CD1c-positive myeloid dendritic cell (primary cell): Measurements from ENCODE around the gene ARMH3.

Experiments
- DNase-seq: peaks from one replicate; pipeline ENCODE4 v3.0.0-alpha.2; 2016; ENCODE audit errors: extremely low spot score

Gene ARMH3

GRCh38 chr10:101939008-101939648 is 116.8 kb downstream of the ARMH3 start:
- no peak for DNase-seq

GRCh38 chr10:101938305-101939007 is 117.5 kb downstream of the ARMH3 start:
- peak; percentile 15 for DNase-seq

- no peak for DNase-seq
Observed at GRCh38 chr10:101935431-101935830, 120.5 kb downstream of the ARMH3 start.

- DNase-seq = no peak
Observed at GRCh38 chr10:101934686-101935305, 121.2 kb downstream of the ARMH3 start.

GRCh38 chr10:101933976-101934375 is 122.0 kb downstream of the ARMH3 start:
- no peak for DNase-seq

GRCh38 chr10:101932183-101932582 is 123.8 kb downstream of the ARMH3 start:
- no peak for DNase-seq

- no peak for DNase-seq
Observed at GRCh38 chr10:101925027-101925426, 130.9 kb downstream of the ARMH3 start.

- no peak for DNase-seq
Observed at GRCh38 chr10:101923256-101923655, 132.7 kb downstream of the ARMH3 start.

GRCh38 chr10:101922846-101923245 is 133.1 kb downstream of the ARMH3 start:
- no peak for DNase-seq

- DNase-seq = peak; percentile 42
Observed at GRCh38 chr10:101920546-101920945, 135.4 kb downstream of the ARMH3 start.

GRCh38 chr10:101919026-101919770 is 136.8 kb downstream of the ARMH3 start:
- DNase-seq = no peak

- no peak for DNase-seq
Observed at GRCh38 chr10:101912561-101913179, 143.3 kb downstream of the ARMH3 start.

- no peak for DNase-seq
Observed at GRCh38 chr10:101906586-101907183, 149.3 kb downstream of the ARMH3 start.

GRCh38 chr10:101905251-101905650 is 150.7 kb downstream of the ARMH3 start:
- DNase-seq = no peak

- no peak for DNase-seq
Observed at GRCh38 chr10:101903827-101904550, 152.0 kb downstream of the ARMH3 start.

- no peak for DNase-seq
Observed at GRCh38 chr10:101902820-101903145, 153.2 kb downstream of the ARMH3 start.

GRCh38 chr10:101902032-101902819 is 153.7 kb downstream of the ARMH3 start:
- no peak for DNase-seq

GRCh38 chr10:101901340-101901739 is 154.6 kb downstream of the ARMH3 start:
- no peak for DNase-seq

GRCh38 chr10:101897633-101898032 is 158.3 kb downstream of the ARMH3 start:
- no peak for DNase-seq

- DNase-seq = no peak
Observed at GRCh38 chr10:101896225-101896877, 159.6 kb downstream of the ARMH3 start.
